ENCODE data around the gene FAM107B.
A peak's percentile ranks its signal among the peaks of the same experiment; 100 is the strongest.
"Not testable (repeated sequence)": the region's sequence is repeated elsewhere in the genome, so short reads cannot be mapped to it uniquely, and the experiment has no call there.

Gene FAM107B

DNA sequence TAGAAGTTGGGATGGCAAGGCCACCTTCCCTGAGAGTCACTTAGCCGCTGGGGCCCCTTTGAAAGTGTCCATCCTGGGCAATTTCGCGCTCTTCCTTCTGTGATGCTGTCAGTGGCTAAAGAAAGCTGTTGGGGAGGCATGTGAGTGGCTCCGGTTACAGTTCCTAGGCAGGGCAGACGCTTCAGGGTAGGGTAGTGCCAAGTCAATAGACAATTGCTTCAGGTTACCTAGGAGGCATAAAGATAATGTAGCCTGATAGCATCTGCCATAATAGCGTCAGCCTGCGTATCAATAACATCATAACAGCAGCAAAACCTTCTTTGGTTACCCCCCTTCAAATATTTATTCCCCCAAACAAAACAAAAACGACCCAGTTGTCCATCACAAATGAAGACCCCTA lies at the start of gene FAM107B:
Gene FAM107B, minus strand, starts transcription at position 101 of the 400 bp plus-strand sequence. CDS start 234 bp downstream, outside the sequence.
- DNase-seq = no peak

GRCh38 chr10:14823966-14824365 lies 49.3 kb upstream of the FAM107B start:
- DNase-seq = no peak

DNA sequence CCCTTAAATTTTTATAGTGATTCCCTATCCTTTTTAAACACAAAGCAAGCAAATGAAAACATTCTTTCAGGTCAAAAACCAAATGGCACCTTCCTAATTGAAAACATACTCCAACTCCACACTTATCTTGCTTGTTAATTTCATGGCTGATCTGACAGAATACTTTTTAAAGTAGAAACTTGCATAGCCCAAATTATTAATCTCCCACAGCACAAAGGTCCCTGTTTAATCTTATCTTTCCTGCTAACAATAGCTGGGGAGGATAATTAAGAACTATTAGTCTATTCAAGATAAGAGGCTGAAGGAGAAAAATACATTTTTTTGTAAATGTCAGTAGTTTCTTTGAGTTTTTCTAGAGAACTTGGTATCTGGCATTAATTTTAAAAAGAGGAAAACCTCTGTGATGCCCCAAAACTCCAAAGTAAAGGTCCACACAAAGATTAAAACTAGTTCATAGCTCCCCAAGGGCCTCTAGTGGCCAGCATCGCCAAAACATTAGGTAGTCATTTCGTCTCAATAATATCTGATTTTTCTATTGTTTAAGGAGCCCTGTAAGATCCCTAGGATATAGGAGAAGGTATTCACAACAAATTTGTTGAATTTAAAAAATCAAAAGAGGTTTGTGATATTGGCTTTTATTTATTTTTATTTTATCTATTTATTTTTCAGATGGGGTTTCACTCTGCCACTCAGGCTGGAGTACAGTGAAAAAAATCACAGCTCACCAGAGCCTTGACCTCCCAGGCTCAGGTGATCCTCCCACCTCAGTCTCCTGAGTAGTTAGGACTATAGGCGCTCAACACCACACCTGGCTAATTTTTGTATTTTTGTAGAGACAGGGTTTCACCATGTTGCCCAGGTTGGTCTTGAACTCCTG lies 48.4 kb upstream of the FAM107B start:
- DNase-seq = peak; percentile 48

- no peak for DNase-seq
Measured at GRCh38 chr10:14821635-14822375, 47.1 kb upstream of the FAM107B start.

DNA sequence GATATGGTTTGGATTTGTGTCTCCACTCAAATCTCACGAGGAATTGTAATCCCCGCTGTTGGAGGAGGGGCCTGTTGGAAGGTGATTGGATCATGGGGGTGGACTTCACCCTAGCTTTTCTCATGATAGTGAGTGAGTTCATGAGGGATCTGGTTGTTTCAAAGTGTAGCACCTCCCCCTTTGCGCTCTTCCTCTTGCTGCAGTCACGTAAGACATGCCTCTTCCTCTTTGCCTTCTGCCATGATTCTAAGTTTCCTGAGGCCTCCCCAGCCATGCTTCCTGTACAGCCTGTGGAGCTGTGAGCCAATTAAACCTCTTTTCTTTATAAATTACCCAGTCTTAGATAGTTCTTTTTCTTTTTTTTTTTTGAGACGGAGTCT lies 46.1 kb upstream of the FAM107B start:
- no peak for DNase-seq

GRCh38 chr10:14820010-14820774 lies 45.5 kb upstream of the FAM107B start:
- no peak for DNase-seq

- not testable (repeated sequence) for DNase-seq
Measured at GRCh38 chr10:14816717-14817116, 42.0 kb upstream of the FAM107B start.

DNA sequence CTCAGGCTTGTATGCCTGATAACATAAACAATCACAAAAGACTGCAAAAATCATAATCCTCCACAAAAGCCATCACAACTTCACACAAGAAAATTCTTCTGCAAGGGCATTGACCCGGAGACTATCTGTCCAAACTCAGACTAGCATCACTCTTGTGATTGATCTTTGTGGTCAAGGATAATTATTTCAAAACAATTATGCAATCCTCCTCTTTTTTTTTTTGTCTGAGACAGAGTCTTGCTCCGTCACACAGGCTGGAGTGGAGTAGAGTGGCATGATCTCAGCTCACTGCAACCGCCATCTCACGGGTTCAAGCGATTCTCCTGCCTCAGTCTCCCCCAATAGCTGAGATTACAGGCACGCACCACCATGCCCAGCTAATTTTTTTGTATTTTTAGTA lies 41.0 kb upstream of the FAM107B start:
- no peak for DNase-seq

DNA sequence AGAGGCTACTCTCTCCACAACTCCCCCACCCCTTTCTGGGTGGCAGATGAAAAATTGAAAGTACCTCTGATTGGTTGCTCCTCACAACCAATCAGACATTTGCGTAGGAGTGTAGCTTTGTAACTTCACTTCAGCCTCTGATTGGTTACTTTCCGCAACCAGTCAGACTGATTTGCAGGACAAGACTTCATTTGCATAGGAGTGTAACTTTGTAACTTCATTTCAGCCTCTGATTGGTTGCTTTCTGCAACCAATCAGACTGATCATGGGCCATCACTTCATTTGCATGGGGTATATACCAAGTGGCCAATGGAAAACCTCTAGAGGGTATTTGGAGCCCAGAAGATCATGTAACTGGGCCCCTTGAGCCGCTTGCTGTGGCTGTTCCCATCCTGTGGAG lies 37.6 kb upstream of the FAM107B start:
- DNase-seq = no peak

- DNase-seq = no peak
Measured at GRCh38 chr10:14810969-14811953, 36.6 kb upstream of the FAM107B start.

DNA sequence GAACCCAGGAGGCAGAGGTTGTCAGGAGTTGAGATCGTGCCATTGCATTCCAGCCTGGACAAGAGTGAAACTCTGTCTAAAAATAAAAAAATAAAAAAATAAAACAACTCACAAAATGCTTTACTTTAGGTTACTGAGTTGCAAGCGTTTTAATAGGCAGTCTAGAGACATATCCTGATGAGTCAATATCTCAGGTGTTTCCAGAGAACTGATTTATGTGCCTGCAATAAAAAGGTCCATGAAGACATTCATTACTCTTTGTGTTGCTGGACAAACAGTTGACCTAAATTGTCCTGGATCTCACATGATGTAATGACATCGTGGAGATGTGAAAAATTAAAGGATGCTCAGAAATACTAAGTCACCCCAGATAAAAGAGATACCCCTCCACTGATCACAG lies 31.6 kb upstream of the FAM107B start:
- DNase-seq = no peak

DNA sequence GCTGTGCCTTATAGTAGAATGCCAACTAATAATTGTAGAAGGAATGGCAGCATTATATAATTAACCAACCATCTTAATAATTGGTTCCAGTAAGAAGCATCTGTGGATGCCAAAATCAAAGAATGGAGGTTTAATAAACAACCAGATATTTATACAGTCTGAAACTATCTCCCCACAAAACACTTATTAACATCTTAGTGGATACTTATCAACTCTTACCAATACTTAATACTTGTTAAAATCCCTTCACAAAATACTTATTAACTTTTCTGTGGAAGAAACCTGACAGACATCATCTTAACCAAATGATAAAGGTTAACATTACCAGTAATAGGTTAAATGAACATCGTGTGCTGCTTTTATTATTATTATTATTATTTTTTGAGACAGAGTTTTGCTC lies 29.1 kb upstream of the FAM107B start:
- DNase-seq = no peak

DNA sequence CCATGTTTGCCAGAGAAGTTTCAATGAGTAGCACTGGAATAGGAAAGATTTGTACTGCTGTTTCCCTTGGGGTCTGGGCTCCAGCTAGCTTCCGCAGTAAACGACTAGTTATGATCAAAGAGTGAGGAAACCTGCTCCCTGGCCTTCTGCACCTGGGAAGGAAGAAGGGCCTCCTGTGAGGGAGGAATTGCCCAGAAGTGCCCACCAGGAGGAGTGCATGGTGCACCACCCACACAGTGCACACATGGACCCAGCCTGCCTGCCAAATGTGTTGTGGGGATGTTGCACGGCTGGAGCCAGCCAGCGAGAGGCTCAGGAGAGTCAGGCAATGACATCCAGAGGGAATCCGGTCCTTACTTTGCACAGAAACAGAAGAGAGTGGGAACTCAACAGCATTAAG lies 27.0 kb upstream of the FAM107B start:
- no peak for DNase-seq

DNA sequence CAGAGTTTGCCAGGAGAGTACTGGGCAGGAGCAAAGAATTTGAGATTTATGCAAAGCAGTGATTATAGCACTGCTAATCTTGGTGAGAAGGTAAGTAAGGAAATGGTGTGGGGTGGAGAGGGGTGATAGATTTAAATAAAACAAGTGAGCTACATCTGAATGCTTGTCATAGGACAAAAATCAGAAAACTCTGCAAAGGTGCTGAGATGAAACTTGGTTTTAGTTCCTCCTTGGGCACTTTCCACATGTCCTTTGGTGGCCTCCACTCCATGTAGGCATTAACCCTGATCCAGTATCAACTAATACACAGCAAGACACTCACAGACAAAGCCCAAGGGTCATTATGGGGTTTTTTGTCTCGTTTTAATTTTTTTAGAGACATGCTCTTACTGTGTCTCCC lies 25.7 kb upstream of the FAM107B start:
- no peak for DNase-seq

DNA sequence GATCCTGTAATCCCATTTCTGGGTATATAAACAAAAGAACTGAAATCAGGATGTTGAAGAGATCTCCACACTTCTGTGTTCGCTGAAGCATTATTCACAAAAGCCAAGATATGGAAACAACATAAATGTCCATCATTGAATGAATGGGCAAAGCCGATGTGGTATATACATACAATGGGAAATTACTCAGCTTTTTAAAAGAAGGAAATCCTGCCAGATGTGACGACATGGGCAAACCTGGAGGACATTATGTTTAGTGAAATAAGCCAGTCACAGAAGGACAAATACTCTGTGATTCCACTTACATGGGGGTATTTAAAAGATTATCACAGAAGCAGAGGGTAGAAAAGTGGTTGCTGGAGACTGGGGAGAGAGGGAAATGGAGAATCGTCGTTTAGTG lies 23.9 kb upstream of the FAM107B start:
- no peak for DNase-seq

DNA sequence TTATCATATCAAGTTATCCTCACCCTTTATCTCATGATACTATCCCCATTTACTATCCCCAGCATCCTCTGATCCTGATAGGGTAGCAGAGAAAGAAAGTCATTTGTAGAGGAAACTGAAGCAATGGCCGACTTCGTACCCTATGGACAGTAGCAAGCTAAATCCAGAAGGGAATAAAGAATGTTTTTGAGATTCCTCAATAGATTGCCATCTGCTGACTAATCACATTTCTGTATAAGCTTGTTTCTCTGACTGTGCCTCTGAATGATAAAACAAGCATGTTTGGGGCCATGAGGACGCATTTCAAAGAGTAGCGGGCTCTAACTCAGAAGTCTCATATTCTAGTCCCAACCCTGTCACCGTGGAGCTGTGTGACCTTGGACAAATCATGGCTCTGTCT lies 13.2 kb upstream of the FAM107B start:
- DNase-seq = no peak

DNA sequence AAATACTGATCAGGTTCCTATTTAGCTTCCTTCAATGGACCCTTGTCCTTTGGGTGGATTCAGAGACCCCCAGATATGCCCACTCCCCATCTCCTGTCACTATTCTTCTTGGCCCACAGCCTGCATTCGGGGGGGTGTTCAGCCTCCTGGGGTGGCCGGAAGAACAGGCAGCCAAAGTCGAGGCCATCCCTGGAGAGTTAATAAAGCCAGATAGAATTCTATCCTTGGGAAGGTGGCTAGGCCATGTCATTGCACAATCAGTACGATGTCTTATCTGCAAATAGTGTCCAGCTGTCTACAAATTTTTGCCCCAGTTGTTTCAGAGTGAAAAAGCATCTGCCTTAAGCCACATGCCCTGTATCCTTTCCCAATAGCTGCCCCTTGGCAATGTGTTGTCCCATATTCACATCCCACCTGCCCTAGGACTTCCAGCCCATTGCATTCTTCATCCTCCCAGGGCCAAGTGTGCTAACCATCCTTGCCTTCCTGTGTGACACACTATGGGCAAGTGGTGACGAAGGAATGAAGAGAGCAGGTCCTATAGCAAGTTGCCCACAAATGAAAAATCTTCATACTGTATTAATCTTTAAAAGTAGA lies 9.9 kb upstream of the FAM107B start:
- DNase-seq = no peak

DNA sequence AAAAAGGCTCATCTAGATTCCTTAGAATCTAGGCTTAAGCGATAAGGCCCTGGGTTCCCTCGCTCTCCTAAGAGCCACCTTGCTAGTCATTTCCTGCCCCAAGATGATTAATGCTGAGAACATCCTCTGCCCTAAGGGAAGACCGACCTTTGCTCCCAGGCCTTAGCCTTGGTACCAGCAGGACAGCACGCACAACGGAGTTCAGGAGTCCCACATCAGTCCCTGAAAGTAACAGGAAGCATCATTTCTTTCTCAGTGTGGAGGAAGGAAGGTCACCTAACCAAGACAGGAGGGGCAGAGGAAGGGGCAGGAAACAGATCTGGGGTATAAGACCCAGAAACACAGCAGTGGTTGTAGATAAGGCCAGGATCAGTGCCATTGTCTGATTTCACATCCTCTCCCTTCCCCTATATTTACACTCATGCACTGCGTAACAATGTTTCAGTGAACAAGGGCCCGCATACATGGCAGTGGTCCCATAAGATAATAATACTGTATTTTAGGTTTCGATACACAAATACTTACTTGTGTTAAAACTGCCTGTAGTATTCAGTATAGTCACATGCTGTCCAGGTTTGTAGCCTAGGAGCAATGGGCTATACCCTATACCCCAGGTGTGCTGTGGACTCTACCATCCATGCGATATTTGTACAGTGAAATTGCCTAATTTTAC lies 8.1 kb upstream of the FAM107B start:
- DNase-seq = no peak

DNA sequence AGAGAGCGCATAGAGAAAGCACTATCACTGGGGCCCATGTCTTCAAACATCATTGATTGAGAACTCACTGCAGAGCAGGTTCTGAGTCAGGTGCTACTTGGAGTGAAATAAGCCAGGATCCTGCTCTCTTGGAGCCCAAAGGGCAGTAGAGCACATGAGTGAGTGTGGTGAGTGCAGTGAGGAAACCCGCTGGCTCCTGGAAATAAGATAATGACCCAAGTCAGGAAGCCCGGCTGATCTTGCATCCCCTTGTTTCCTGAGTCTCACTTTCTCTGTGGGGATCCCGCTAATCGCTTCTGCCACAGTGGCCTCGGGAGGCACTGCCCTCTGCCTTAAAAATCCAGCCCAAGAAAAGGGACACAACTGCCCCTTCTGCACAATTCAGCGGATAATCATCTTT lies 7.1 kb upstream of the FAM107B start:
- DNase-seq = no peak

GRCh38 chr10:14779001-14779651 lies 4.4 kb upstream of the FAM107B start:
- no peak for DNase-seq

DNA sequence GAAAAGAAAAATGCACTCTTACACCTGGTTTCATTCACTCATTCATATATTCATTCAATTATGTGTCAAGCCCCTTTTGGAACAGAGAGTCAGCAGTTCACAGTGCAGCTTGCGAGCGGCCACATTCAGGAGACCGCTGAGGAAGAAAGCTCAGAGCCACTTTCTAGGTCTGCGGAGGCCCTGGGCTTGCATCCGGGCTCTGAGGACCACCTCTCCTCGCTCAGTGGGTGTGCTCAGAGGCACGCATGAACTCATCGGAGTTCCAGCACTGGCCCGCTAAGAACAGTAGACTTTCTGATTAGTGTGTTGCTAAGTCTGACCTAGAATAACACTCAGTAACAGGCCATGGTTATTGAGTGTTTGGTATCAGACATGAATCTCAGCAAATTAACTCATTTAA lies 1.8 kb upstream of the FAM107B start:
- DNase-seq = no peak
